Caco-2 (cell line): ENCODE results near the gene ZBTB48. TPM values are rescaled to one million over a fixed set of nuclear protein-coding genes. Genes with fewer than 3 reads are reported as not detected.

Experiments
- BruUV-seq: library from RNA; stranded (reverse); fragments of 400-500 nt; replicated peaks from 2 replicates; lab custom pipeline; 2021; lab: Mats Ljungman, UMichigan
- CTCF ChIA-PET: fragments of 300-600 bp; sonication (Branson Sonifier 250); formaldehyde crosslinking; loops from one replicate; lab custom pipeline; 2022; ENCODE audit warnings: antibody characterized with exemption; lab: Charles Lee
- POLR2A ChIA-PET: fragments of 300-600 bp; sonication (Branson Sonifier 250); formaldehyde crosslinking; loops from one replicate; lab custom pipeline; 2022; ENCODE audit warnings: antibody characterized with exemption; lab: Charles Lee
- DNase-seq, 2 experiments: peaks; one replicate each; pipeline versions ENCODE4 v3.0.0 to v3.0.0-alpha.2; 2020 to 2022
- H3K27me3 ChIP-seq: replicated peaks from 2 replicates; pipeline ENCODE4 v1.6.0; 2011; ENCODE audit warnings: low read length; ENCODE audit not compliant: control insufficient read depth, insufficient read depth
- H3K36me3 ChIP-seq: 2 replicates; pipeline ENCODE4 v1.5.1; 2011; ENCODE audit warnings: low read length; ENCODE audit not compliant: control insufficient read depth, insufficient read depth
- H3K4me1 ChIP-seq: fragments of 250-450 bp; sonication (Bioruptor Pico); 2 replicates; pipeline ENCODE4 v1.5.1; 2020; ENCODE audit warnings: mild to moderate bottlenecking
- H3K4me3 ChIP-seq: 2 replicates; pipeline ENCODE4 v1.5.1; 2011; ENCODE audit warnings: low read depth, mild to moderate bottlenecking, control low read depth, low read length
- H3K9me3 ChIP-seq: fragments of 250-450 bp; sonication (Bioruptor Pico); 2 replicates; pipeline ENCODE4 v1.5.1; 2020; ENCODE audit warnings: mild to moderate bottlenecking, moderate library complexity
- H3K27ac Mint-ChIP-seq: one replicate; pipeline ENCODE4 v1.8.0; 2022; ENCODE audit warnings: mixed read lengths; ENCODE audit not compliant: unreplicated experiment
- H3K27me3 Mint-ChIP-seq: one replicate; pipeline ENCODE4 v1.8.0; 2022; ENCODE audit warnings: mixed read lengths; ENCODE audit not compliant: insufficient read depth, unreplicated experiment
- H3K36me3 Mint-ChIP-seq: one replicate; pipeline ENCODE4 v1.8.0; 2022; ENCODE audit warnings: mild to moderate bottlenecking, mixed read lengths; ENCODE audit not compliant: insufficient read depth, unreplicated experiment
- H3K4me1 Mint-ChIP-seq: one replicate; pipeline ENCODE4 v1.8.0; 2022; ENCODE audit warnings: low read depth, mixed read lengths; ENCODE audit not compliant: unreplicated experiment
- H3K4me3 Mint-ChIP-seq: one replicate; pipeline ENCODE4 v1.8.0; 2022; ENCODE audit warnings: mild to moderate bottlenecking, moderate library complexity, mixed read lengths; ENCODE audit not compliant: unreplicated experiment
- H3K9me3 Mint-ChIP-seq: one replicate; pipeline ENCODE4 v1.8.0; 2022; ENCODE audit warnings: mixed read lengths; ENCODE audit not compliant: unreplicated experiment
- CTCF ChIP-seq, 2 experiments: fragments of 200-600 bp in 1 of 2; IDR thresholded peaks; 1 replicate in 1 of 2; 2 replicates in 1 of 2; pipeline versions ENCODE4 v1.5.1 to v1.8.0; 2011 to 2022; ENCODE audit warnings: antibody characterized with exemption in 1 of 2, control low read depth in 1 of 2, inconsistent platforms in 1 of 2, low read depth in 1 of 2, low read length in 1 of 2, mild to moderate bottlenecking in 1 of 2, moderate library complexity in 1 of 2; ENCODE audit not compliant: insufficient read depth in 1 of 2, severe bottlenecking in 1 of 2, unreplicated experiment in 1 of 2
- intact Hi-C: fragments of 100-400 bp; cut with micrococcal nuclease; formaldehyde crosslinking; loops from one replicate; pipeline ENCODE4 v1.10.0; 2022; ENCODE audit not compliant: unreplicated experiment
- total RNA-seq: library from RNA; stranded (reverse); gene quantifications from 2 replicates; pipeline ENCODE4 v1.2.3, GENCODE V29; 2022

Gene ZBTB48
- total RNA-seq, 1 experiment from 2014 or later, result 22.5 TPM

GRCh38 chr1:6545276-6546112, 34.3 kb upstream of the ZBTB48 start:
- BruUV-seq, result TSS peak; percentile 7
- POLR2A ChIA-PET, result no interaction called here
- intact Hi-C loops, result no loop called here

GRCh38 chr1:6546326-6546725, 33.5 kb upstream of the ZBTB48 start:
- Mint-ChIP-seq H3K36me3 (peaks cover 56% of the 10 kb centered on the region), H3K27ac (no peak overlapping the region), H3K9me3 (no peaks in the 10 kb centered on the region), H3K4me3 (no peak overlapping the region), H3K4me1 (no peaks in the 10 kb centered on the region), H3K27me3 (no peaks in the 10 kb centered on the region)
- Histone ChIP-seq H3K9me3 (no peaks in the 10 kb centered on the region), H3K36me3 (no peaks in the 10 kb centered on the region; the same call in none of the 2 replicates), H3K4me1 (no peaks in the 10 kb centered on the region), H3K27me3 (no peaks in the 10 kb centered on the region), H3K4me3 (no peak overlapping the region)
- no peak for TF ChIP-seq CTCF (IDR thresholded peaks at IDR 0.05; ENCODE audit: insufficient read depth in 1 of 2, low read depth in 1 of 2, low read length in 1 of 2, severe bottlenecking in 1 of 2, unreplicated experiment in 1 of 2)
- ChIA-PET CTCF (no interaction called here), POLR2A (no interaction called here)
- intact Hi-C loops, result no loop called here
- BruUV-seq, result no TSS peak
- no peak for DNase-seq

More at GRCh38 chr1:6545276-6546112, 34.3 kb upstream of the ZBTB48 start:
- Histone ChIP-seq H3K27me3 (no peaks in the 10 kb centered on the region), H3K4me3 (no peak overlapping the region), H3K9me3 (no peaks in the 10 kb centered on the region), H3K36me3 (no peaks in the 10 kb centered on the region; the same call in none of the 2 replicates), H3K4me1 (no peaks in the 10 kb centered on the region)
- no peak for DNase-seq
- no peak for TF ChIP-seq CTCF (IDR thresholded peaks at IDR 0.05; ENCODE audit: insufficient read depth in 1 of 2, low read depth in 1 of 2, low read length in 1 of 2, severe bottlenecking in 1 of 2, unreplicated experiment in 1 of 2)
- peaks cover 60% of the 10 kb centered on the region for H3K36me3 Mint-ChIP-seq
- CTCF ChIA-PET, result no interaction called here
- no peak overlapping the region for H3K4me3 Mint-ChIP-seq
- H3K27me3 Mint-ChIP-seq, result no peaks in the 10 kb centered on the region
- H3K27ac Mint-ChIP-seq, result no peak overlapping the region
- no peaks in the 10 kb centered on the region for H3K4me1 Mint-ChIP-seq
- no peaks in the 10 kb centered on the region for H3K9me3 Mint-ChIP-seq

- Mint-ChIP-seq H3K4me3 (no peak overlapping the region), H3K27me3 (no peaks in the 10 kb centered on the region), H3K36me3 (peaks cover 55% of the 10 kb centered on the region), H3K4me1 (no peaks in the 10 kb centered on the region), H3K27ac (no peak overlapping the region), H3K9me3 (no peaks in the 10 kb centered on the region)
- no peaks in the 10 kb centered on the region for H3K27me3 ChIP-seq
- no TSS peak for BruUV-seq
- no peaks in the 10 kb centered on the region; the same call in 1 of the 2 replicates for H3K36me3 ChIP-seq
- no peak for DNase-seq
- ChIA-PET CTCF (no interaction called here), POLR2A (no interaction called here)
- intact Hi-C loops, result no loop called here
- no peaks in the 10 kb centered on the region for H3K4me1 ChIP-seq
- no peak for TF ChIP-seq CTCF (IDR thresholded peaks at IDR 0.05; ENCODE audit: insufficient read depth in 1 of 2, low read depth in 1 of 2, low read length in 1 of 2, severe bottlenecking in 1 of 2, unreplicated experiment in 1 of 2)
- H3K9me3 ChIP-seq, result no peaks in the 10 kb centered on the region
- H3K4me3 ChIP-seq, result no peak overlapping the region
Observed at GRCh38 chr1:6547301-6547700, 32.5 kb upstream of the ZBTB48 start.
